Psoas muscle (tissue), 8 donors: ENCODE data around the gene CCDC43. TPM values are rescaled to one million over a fixed set of nuclear protein-coding genes. Genes with fewer than 3 reads are reported as not detected.

Experiments used
- ATAC-seq, 4 donors: fragments of 200-7000 bp; cut with Tn5 transposase; one replicate each; pipeline ENCODE4 v1.9.1; 2020; ENCODE audit warnings: moderate library complexity in 3 of 4, mild to moderate bottlenecking in 2 of 4
- DNase-seq, 2 donors: peaks; one replicate each; pipeline ENCODE4 v3.0.0-alpha.2; 2020
- H3K27ac ChIP-seq: fragments of 200-600 bp; one replicate; pipeline ENCODE4 v1.8.0; 2022
- H3K27me3 ChIP-seq, 3 donors: fragments of 200-600 bp in 1 of 3; one replicate each; pipeline versions ENCODE4 v1.6.1 to v1.8.0; 2013 to 2022; ENCODE audit warnings: low read length in 2 of 3, mild to moderate bottlenecking in 2 of 3, moderate library complexity in 1 of 3; ENCODE audit not compliant: insufficient read depth in 3 of 3
- H3K36me3 ChIP-seq, 2 donors: fragments of 200-600 bp in 1 of 2; one replicate each; pipeline versions ENCODE4 v1.6.1 to v1.8.0; 2013 to 2022; ENCODE audit warnings: low read depth in 1 of 2, mild to moderate bottlenecking in 1 of 2, moderate library complexity in 1 of 2; ENCODE audit not compliant: insufficient read depth in 1 of 2
- H3K4me1 ChIP-seq: fragments of 200-600 bp; one replicate; pipeline ENCODE4 v1.8.0; 2022
- H3K4me3 ChIP-seq: fragments of 200-600 bp; one replicate; pipeline ENCODE4 v1.8.0; 2022; ENCODE audit warnings: mild to moderate bottlenecking
- H3K9me3 ChIP-seq: fragments of 200-600 bp; one replicate; pipeline ENCODE4 v1.8.0; 2022
- WGBS, 3 donors: extraction: QIAGEN DNeasy Blood & Tissue Kit; methylation state at CpG; one replicate each; pipeline versions ENCODE4 v1.1.6 to v1.1.7; 2013; 5-methylcytosine and 5-hydroxymethylcytosine counted together
- intact Hi-C, 2 donors: fragments of 100-400 bp; cut with DNase I; formaldehyde crosslinking; loops; one replicate each; pipeline versions ENCODE4 v1.11.0 to v1.14.2; 2022
- long read RNA-seq, 2 donors: library from polyadenylated mRNA; unstranded; transcript quantifications; one replicate each; pipeline ENCODE4 v2.0.0, GENCODE V29; 2021
- polyA plus RNA-seq, 3 donors: library from polyadenylated mRNA; stranded (reverse); fragments of 200-250 nt; gene quantifications; one replicate each; pipeline ENCODE4 v1.2.3, GENCODE V29; 2013
- total RNA-seq, 4 donors: library from RNA; stranded (reverse); fragmentation: NEBNext Ultra II Directional in 2 of 4; extraction: Animal tissue kit (Norgen Biotek cat#: 25700) in 2 of 4; gene quantifications; one replicate each; pipeline versions ENCODE4 v1.2.1 to v1.2.4, GENCODE V29; 2021 to 2023
- TF ChIP-seq, protein P1 (sequence below): fragments of 200-600 bp; IDR thresholded peaks from one replicate; pipeline ENCODE4 v1.8.0; 2022; ENCODE audit warnings: antibody characterized with exemption
- donor health status: healthy with polysubstance abuse.
- donor health status: DM: no; HTN: no; CAD: no; lungs with moderate emphysema.
- donor health status: Bipolar disorder and iron deficiency.
- donor health status: healthy.
- donor health status: DM: yes; HTN: yes; CAD: no.
- donor health status: DM: no; HTN: no; CAD: no.
- donor health status: DM: no; HTN: no; CAD: no.
- donor health status: DM: yes; HTN: yes; CAD: no.

The CCDC43 gene, protein sequence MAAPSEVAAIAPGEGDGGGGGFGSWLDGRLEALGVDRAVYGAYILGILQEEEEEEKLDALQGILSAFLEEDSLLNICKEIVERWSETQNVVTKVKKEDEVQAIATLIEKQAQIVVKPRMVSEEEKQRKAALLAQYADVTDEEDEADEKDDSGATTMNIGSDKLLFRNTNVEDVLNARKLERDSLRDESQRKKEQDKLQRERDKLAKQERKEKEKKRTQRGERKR
- total RNA-seq: 10 to 100 TPM; 38.2 to 52.6 (median 46.6) TPM
- polyA plus RNA-seq: 10 to 100 TPM; 32.6 to 59.6 (median 32.7) TPM
- long read RNA-seq, donor 1, transcript CCDC43-201 (5 exons, 2,082 nt): major isoform, 31 of 39 reads
- long read RNA-seq, donor 1, transcript CCDC43-202 (4 exons, 2,058 nt): minor isoform, 5 of 39 reads
- long read RNA-seq, donor 1, partial matches to known transcripts: 0 of 39 reads
- long read RNA-seq, donor 1, other reads (novel, unspliced or antisense): 3 of 39 reads
- long read RNA-seq, donor 2, transcript CCDC43-202 (4 exons, 2,058 nt): minor isoform, 14 of 114 reads
- long read RNA-seq, donor 2, transcript CCDC43-201 (5 exons, 2,082 nt): major isoform, 91 of 114 reads
- long read RNA-seq, donor 2, partial matches to known transcripts: 1 of 114 reads
- long read RNA-seq, donor 2, other reads (novel, unspliced or antisense): 8 of 114 reads

DNA sequence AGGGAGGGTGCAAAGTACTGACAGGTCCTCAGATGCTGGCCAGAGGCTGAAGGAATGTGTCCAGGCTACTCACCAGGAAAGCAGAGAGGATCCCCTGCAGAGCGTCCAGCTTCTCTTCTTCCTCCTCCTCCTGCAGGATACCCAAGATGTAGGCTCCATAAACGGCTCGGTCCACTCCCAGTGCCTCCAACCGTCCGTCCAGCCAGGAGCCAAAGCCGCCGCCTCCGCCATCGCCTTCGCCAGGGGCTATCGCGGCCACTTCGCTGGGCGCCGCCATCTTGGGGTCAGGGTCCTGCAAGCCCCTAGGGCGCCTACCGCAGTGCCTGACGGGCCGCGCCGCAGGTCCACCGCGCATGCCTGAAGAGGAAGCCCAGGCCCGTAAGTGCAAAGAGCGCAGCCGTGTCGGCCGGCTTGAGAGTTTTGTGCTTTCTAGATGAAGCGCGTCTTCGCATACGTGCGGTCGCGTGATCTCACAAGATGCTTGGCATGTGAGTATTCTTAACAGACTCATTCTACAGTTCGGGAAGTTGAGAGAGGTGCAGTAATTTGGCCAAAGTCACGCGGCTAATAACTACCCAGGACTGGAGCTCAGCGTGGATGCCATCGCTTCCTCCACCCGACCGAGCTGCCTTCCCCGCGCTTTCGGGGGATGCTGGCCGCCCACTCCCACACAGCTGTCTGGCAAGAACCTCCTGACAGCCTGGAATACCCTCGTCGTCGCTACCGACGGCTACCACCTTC, at the start of gene CCDC43:
Gene CCDC43, minus strand, starts transcription at position 300 of the 741 bp plus-strand sequence. Its CDS starts 23 bp downstream, at position 277.
- peaks cover 0 to 13% of the 10 kb centered on the region in 2 donors for H3K36me3 ChIP-seq
- DNase-seq (peak; percentile 91 to 94), ATAC-seq (peak; percentile 97 to 99 (median 99))
- peak within 1 kb of the TSS; percentile 97 for H3K4me3 ChIP-seq
- TF ChIP-seq, protein P1, sequence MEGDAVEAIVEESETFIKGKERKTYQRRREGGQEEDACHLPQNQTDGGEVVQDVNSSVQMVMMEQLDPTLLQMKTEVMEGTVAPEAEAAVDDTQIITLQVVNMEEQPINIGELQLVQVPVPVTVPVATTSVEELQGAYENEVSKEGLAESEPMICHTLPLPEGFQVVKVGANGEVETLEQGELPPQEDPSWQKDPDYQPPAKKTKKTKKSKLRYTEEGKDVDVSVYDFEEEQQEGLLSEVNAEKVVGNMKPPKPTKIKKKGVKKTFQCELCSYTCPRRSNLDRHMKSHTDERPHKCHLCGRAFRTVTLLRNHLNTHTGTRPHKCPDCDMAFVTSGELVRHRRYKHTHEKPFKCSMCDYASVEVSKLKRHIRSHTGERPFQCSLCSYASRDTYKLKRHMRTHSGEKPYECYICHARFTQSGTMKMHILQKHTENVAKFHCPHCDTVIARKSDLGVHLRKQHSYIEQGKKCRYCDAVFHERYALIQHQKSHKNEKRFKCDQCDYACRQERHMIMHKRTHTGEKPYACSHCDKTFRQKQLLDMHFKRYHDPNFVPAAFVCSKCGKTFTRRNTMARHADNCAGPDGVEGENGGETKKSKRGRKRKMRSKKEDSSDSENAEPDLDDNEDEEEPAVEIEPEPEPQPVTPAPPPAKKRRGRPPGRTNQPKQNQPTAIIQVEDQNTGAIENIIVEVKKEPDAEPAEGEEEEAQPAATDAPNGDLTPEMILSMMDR: no peak
- H3K9me3 ChIP-seq: no peaks in the 10 kb centered on the region
- peaks cover 21% of the 10 kb centered on the region for H3K4me1 ChIP-seq
- 0 to 1% (median 0%) methylated on average over 46 to 51 of the region's 51 CpGs for WGBS, 3 donors
- no peaks in the 10 kb centered on the region for H3K27me3 ChIP-seq
- peak within 1 kb of the TSS; percentile 86 for H3K27ac ChIP-seq
- intact Hi-C loops: no loop called here

DNA sequence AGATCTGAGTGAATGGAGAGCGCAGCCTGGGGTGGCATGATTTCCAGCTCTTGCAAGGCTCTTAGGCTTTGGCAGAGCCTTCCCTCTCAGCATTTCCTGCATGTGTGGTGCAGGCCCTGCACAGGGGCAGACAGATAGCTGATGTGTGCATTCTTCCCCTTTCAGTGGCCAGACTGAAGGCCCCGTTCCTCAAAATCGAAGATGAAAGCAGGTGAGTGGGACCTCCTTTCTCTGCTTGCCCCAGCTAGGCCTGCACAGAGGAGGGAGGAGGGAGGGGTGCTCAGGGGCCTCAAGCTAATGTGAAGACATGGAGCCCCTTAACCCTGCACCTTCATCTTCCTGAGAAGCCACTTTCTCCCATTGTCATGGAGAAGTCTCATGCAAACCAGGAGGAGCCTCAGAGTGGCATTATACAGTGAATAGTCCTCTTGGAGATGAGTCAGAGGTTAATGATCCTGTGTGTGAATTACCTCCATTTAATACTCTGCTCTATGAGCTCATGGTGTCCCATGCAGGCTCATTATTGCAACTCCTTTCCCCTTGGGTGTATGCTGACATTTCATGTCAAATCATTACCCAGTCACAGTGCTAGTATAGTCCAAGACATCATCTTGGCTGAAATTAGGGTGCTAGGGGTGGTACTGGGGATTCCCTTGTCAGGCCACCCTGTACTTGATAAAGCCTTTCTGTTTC, 48.8 kb upstream of the CCDC43 start:
- intact Hi-C loops: no loop called here
- Histone ChIP-seq H3K4me1 (no peaks in the 10 kb centered on the region), H3K4me3 (no peak overlapping the region), H3K9me3 (no peaks in the 10 kb centered on the region), H3K27me3 (no peaks in the 10 kb centered on the region), H3K36me3 (peaks cover 0 to 22% of the 10 kb centered on the region in 2 donors), H3K27ac (no peak overlapping the region)
- TF ChIP-seq, protein P1: no peak
- no peak for ATAC-seq
- 90 to 94% (median 91%) methylated on average over 3 of the region's 3 CpGs for WGBS, 3 donors
- no peak for DNase-seq

DNA sequence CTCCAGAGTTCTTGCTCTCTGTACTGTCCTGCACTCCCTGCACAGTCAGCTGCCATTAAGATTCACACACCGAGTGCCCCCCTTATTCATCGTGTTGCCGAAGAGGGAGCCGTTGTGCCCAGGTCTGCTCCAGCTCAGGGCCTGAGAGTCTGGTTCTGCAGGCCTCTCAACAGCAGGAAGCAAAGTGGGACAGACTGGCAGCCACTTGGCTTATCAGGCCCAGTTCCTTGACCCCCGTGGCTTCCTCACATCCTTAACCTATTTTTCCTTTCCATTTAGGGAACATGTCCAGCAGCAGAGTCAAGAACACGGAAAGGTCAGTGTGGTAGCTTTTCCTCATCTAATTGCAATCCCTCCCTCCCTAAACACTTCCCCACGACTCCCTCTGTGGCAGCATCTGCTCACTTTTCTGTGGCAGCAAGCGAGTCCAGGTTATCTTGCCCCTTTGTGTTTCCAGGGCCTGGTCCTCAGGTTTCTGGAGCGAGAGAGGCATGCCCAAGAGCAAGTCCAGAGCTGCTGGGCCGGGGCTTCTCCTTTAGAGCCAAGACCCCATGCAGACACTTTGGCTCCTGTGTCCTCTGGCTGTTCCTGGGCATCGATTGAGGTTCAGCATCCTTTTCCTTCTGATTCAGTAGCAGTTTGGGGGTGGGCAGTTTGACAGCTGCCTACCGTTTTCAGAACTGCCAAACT, 47.1 kb upstream of the CCDC43 start:
- DNase-seq (no peak), ATAC-seq (no peak)
- Histone ChIP-seq H3K27me3 (no peaks in the 10 kb centered on the region), H3K4me3 (no peak overlapping the region), H3K27ac (no peak overlapping the region), H3K9me3 (no peaks in the 10 kb centered on the region), H3K36me3 (peaks cover 0 to 22% of the 10 kb centered on the region in 2 donors), H3K4me1 (no peaks in the 10 kb centered on the region)
- intact Hi-C loops: no loop called here
- TF ChIP-seq, protein P1: no peak
- WGBS, 3 donors: 87 to 93% (median 91%) methylated on average over 12 of the region's 12 CpGs

DNA sequence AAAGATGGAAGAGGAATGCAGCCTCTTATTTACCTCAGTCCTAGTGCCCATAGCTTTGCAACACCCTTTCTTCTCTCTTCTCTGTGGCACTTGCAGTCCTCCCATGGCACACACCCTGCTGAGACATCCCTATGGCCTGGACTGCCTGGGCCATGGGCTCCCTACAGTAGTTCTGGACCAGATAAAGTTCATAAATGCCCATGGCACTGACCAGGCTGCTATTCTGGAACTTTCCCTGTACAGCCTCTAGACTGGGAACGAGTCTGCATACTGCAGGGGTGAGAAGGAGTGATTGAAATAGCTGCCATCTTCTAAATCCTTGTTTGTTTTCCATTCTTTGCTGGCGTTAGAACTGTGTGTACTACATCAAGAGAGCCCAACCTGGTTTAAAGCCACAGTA, 44.7 kb upstream of the CCDC43 start:
- ATAC-seq: peak in 1 of 4 donors; percentile 82
- intact Hi-C loops: no loop called here
- TF ChIP-seq, protein P1: no peak
- Histone ChIP-seq H3K27ac (no peak overlapping the region), H3K27me3 (no peaks in the 10 kb centered on the region), H3K4me3 (no peak overlapping the region), H3K9me3 (no peaks in the 10 kb centered on the region), H3K4me1 (no peaks in the 10 kb centered on the region), H3K36me3 (peaks cover 0 to 17% of the 10 kb centered on the region in 2 donors)
- no peak for DNase-seq
- WGBS, 3 donors: 48 to 64% (median 56%) methylated on average over 2 of the region's 2 CpGs
